Bronchial epithelial cell (primary cell): ENCODE measurements around the gene RBM45. TPM values are rescaled to one million over a fixed set of nuclear protein-coding genes. Genes with fewer than 3 reads are reported as not detected.

Experiments used
- DNase-seq: peaks from one replicate; pipeline ENCODE4 v3.0.0-alpha.2; 2010; ENCODE audit warnings: low read depth
- FAIRE-seq: peaks from 2 replicates; lab custom pipeline; 2011; peaks lifted over from hg19 to GRCh38; lab: Jason Lieb, UNC
- H3K27me3 ChIP-seq: 2 replicates; pipeline ENCODE4 v1.5.1; 2011; ENCODE audit warnings: low read length; ENCODE audit not compliant: control insufficient read depth, insufficient read depth
- H3K36me3 ChIP-seq: 2 replicates; pipeline ENCODE4 v1.5.1; 2011; ENCODE audit warnings: low read length; ENCODE audit not compliant: control insufficient read depth, insufficient read depth
- H3K4me3 ChIP-seq: 2 replicates; pipeline ENCODE4 v1.5.1; 2011; ENCODE audit warnings: mild to moderate bottlenecking, low read depth, low read length, control low read depth
- total RNA-seq: library from RNA; depleted of rRNA; stranded (reverse); fragments of >200 nt; gene quantifications from 2 replicates; pipeline ENCODE4 v1.2.1, GENCODE V29; 2014
- TF ChIP-seq, protein P1 (sequence below): IDR thresholded peaks from 2 replicates; pipeline ENCODE4 v1.5.1; 2011; ENCODE audit warnings: mild to moderate bottlenecking, moderate library complexity, low read length, control low read depth, inconsistent platforms; ENCODE audit not compliant: insufficient read depth, severe bottlenecking

Gene RBM45
- total RNA-seq, 1 donor from 2014 or later, result 22.1 TPM

DNA sequence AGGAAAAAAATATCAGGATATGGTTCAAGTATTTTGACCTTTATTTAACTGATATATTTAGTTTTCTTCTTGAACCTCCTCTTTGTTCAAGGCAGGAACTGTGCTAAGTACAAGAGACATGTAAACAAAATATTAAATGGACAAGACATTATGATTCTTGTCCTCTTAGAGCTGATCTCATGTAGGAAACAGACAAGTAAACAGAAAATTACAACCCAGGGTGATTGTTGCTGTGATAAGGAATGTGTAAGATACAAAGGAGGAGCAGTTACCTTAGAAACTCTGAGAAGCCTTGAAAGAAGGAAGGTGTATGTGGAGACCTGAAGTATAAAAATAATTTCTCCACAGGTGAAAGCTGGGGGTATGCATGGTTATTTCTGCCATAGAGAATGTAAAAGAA lies 12.9 kb downstream of the RBM45 start:
- Histone ChIP-seq H3K4me3 (no peak overlapping the region), H3K36me3 (peaks cover 4% of the 10 kb centered on the region), H3K27me3 (no peaks in the 10 kb centered on the region)
- TF ChIP-seq, protein P1, sequence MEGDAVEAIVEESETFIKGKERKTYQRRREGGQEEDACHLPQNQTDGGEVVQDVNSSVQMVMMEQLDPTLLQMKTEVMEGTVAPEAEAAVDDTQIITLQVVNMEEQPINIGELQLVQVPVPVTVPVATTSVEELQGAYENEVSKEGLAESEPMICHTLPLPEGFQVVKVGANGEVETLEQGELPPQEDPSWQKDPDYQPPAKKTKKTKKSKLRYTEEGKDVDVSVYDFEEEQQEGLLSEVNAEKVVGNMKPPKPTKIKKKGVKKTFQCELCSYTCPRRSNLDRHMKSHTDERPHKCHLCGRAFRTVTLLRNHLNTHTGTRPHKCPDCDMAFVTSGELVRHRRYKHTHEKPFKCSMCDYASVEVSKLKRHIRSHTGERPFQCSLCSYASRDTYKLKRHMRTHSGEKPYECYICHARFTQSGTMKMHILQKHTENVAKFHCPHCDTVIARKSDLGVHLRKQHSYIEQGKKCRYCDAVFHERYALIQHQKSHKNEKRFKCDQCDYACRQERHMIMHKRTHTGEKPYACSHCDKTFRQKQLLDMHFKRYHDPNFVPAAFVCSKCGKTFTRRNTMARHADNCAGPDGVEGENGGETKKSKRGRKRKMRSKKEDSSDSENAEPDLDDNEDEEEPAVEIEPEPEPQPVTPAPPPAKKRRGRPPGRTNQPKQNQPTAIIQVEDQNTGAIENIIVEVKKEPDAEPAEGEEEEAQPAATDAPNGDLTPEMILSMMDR, result no peak
- DNase-seq, result no peak
- FAIRE-seq, result no peak

GRCh38 chr2:178125862-178126261 lies 13.6 kb downstream of the RBM45 start:
- peaks cover 4% of the 10 kb centered on the region for H3K36me3 ChIP-seq
- no peak for FAIRE-seq
- no peak for DNase-seq
- no peak overlapping the region for H3K4me3 ChIP-seq
- TF ChIP-seq, protein P1, result no peak
- no peaks in the 10 kb centered on the region for H3K27me3 ChIP-seq

GRCh38 chr2:178128836-178129630 lies 16.8 kb downstream of the RBM45 start:
- FAIRE-seq (no peak), DNase-seq (no peak)
- no peaks in the 10 kb centered on the region for H3K27me3 ChIP-seq
- TF ChIP-seq, protein P1, result no peak
- no peak overlapping the region for H3K4me3 ChIP-seq
- H3K36me3 ChIP-seq, result no peaks in the 10 kb centered on the region

GRCh38 chr2:178136321-178137025 lies 24.2 kb downstream of the RBM45 start:
- DNase-seq, result no peak
- no peak overlapping the region for H3K4me3 ChIP-seq
- TF ChIP-seq, protein P1, result no peak
- no peaks in the 10 kb centered on the region for H3K36me3 ChIP-seq
- no peaks in the 10 kb centered on the region for H3K27me3 ChIP-seq
- FAIRE-seq, result no peak

- FAIRE-seq (no peak), DNase-seq (peak; percentile 20)
- H3K4me3 ChIP-seq, result no peak overlapping the region
- no peaks in the 10 kb centered on the region for H3K27me3 ChIP-seq
- TF ChIP-seq, protein P1, result no peak
- H3K36me3 ChIP-seq, result no peaks in the 10 kb centered on the region
Measured at GRCh38 chr2:178142274-178143065, 30.2 kb downstream of the RBM45 start.
